ENCODE measurements around the gene ANKRD23. TPM values are rescaled to one million over a fixed set of nuclear protein-coding genes. Genes with fewer than 3 reads are reported as not detected.
"Not testable (repeated sequence)": the region's sequence is repeated elsewhere in the genome, so short reads cannot be mapped to it uniquely, and the experiment has no call there.

ANKRD23 gene
- total RNA-seq, 1 experiment from 2014 or later, result 2.5 TPM

DNA sequence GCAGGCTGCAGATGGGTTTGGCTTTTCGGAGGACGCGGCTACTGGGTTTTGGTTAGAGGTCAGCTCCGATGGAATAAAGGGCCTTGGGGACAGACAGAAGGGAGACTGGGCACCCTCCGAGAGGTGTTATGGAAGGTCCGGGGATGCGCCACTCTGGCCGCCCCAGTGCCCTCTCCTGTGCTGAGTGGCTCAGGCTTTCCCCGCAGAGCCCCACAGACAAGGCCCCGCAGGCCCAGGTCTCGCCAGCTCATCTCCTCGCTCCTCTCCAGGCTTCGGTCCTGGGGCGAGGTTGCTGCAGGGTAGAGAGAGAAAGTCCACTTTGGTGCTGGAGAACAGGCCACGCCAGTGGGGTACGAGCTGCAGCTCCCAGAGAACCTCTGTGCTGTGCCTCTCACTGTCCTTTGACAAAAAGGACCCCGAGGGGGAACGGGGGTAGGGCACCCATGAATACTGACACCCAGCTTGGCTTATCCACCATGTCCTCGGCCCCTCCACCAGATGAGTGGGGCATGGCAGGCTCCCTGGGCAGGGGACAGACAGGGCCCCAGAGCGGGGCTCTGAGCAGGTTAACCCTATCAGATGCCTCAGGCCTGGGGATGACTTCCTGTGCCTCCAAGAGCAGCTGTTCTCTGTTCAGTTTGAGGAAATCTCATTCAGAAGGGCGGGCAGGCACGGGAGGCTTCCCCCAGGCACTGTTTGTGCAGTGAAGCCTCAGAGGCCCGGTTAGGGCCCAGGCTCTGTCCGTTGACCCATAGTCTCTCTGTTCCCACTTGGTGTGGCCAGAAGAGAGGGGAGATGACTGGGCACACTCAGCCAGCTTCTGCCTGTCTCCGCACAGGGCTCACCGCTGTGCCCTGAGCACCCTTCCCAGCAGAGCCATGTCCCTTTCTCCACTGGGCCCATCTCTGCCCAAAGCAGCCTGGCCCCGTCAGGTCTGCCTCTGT is 43.5 kb downstream of the ANKRD23 start:
- Histone ChIP-seq H3K4me3 (ENCODE audit: insufficient read depth, low read depth, low read length) (no peak overlapping the region), H3K27me3 (ENCODE audit: control insufficient read depth, insufficient read depth, low read length) (no peaks in the 10 kb centered on the region), H3K36me3 (replicated peaks; ENCODE audit: control insufficient read depth, insufficient read depth, low read length) (no peaks in the 10 kb centered on the region)
- DNase-seq, result no peak

DNA sequence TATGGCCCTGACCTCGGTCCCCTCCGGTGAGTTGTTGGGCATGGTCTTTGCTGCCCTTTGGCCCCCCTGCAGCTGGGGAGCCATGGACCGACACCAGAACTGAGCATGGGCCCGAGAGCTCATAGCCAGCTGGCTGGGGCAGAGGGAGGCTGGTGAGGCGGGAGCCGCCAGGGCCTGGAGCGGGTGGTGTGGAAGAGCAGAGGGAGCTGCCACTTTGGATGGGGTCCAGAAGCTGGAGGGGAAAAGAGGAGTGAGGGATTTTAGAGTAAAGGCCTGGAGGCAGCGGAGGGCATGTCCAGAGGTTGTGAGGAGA is 44.2 kb downstream of the ANKRD23 start:
- Histone ChIP-seq H3K4me3 (ENCODE audit: insufficient read depth, low read depth, low read length) (no peak overlapping the region), H3K36me3 (replicated peaks; ENCODE audit: control insufficient read depth, insufficient read depth, low read length) (no peaks in the 10 kb centered on the region), H3K27me3 (ENCODE audit: control insufficient read depth, insufficient read depth, low read length) (no peaks in the 10 kb centered on the region)
- DNase-seq, result peak; percentile 28

- Histone ChIP-seq H3K36me3 (replicated peaks; ENCODE audit: control insufficient read depth, insufficient read depth, low read length) (no peaks in the 10 kb centered on the region), H3K27me3 (ENCODE audit: control insufficient read depth, insufficient read depth, low read length) (no peaks in the 10 kb centered on the region), H3K4me3 (ENCODE audit: insufficient read depth, low read depth, low read length) (no peak overlapping the region)
- peak; percentile 45 for DNase-seq
These were observed 44.8 kb downstream of the ANKRD23 start for GRCh38 chr2:96798733-96799622.

GRCh38 chr2:96797066-96797625 is 46.7 kb downstream of the ANKRD23 start:
- Histone ChIP-seq H3K36me3 (replicated peaks; ENCODE audit: control insufficient read depth, insufficient read depth, low read length) (no peaks in the 10 kb centered on the region), H3K4me3 (ENCODE audit: insufficient read depth, low read depth, low read length) (no peak overlapping the region), H3K27me3 (ENCODE audit: control insufficient read depth, insufficient read depth, low read length) (no peaks in the 10 kb centered on the region)
- DNase-seq, result peak; percentile 32

DNA sequence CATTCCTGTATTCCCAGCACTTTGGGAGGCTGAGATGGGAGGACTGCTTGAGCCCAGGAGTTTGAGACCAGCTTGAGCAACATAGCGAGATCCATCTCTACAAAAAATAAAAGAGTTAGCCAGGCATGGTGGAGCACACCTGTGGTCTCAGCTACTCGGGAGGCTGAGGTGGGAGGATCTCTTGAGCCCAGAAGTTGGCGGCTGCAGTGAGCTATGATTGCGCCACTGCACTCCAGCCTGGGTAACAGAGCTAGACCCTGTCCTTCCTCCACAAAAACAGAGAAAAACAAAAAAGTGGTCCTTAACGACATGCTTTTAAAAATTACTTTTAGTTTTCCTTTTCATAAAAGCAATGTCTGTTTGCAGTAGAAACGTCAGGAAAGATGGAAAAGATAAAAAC is 47.3 kb downstream of the ANKRD23 start:
- DNase-seq; H3K36me3 ChIP-seq (replicated peaks; ENCODE audit: control insufficient read depth, insufficient read depth, low read length); H3K4me3 ChIP-seq (ENCODE audit: insufficient read depth, low read depth, low read length); H3K27me3 ChIP-seq (ENCODE audit: control insufficient read depth, insufficient read depth, low read length): not testable (repeated sequence)

- Histone ChIP-seq H3K4me3 (ENCODE audit: insufficient read depth, low read depth, low read length) (no peak overlapping the region), H3K27me3 (ENCODE audit: control insufficient read depth, insufficient read depth, low read length) (no peaks in the 10 kb centered on the region), H3K36me3 (replicated peaks; ENCODE audit: control insufficient read depth, insufficient read depth, low read length) (no peaks in the 10 kb centered on the region)
- peak; percentile 56 for DNase-seq
These were observed 48.7 kb downstream of the ANKRD23 start for GRCh38 chr2:96795076-96795475.

- DNase-seq, result peak; percentile 28
- Histone ChIP-seq H3K36me3 (replicated peaks; ENCODE audit: control insufficient read depth, insufficient read depth, low read length) (no peaks in the 10 kb centered on the region), H3K4me3 (ENCODE audit: insufficient read depth, low read depth, low read length) (no peak overlapping the region)
These were observed 50.8 kb downstream of the ANKRD23 start for GRCh38 chr2:96792772-96793749.

GRCh38 chr2:96789245-96789617 is 54.6 kb downstream of the ANKRD23 start:
- H3K4me3 ChIP-seq (ENCODE audit: insufficient read depth, low read depth, low read length), result no peak overlapping the region
- DNase-seq, result no peak
- H3K36me3 ChIP-seq (replicated peaks; ENCODE audit: control insufficient read depth, insufficient read depth, low read length), result no peaks in the 10 kb centered on the region
- H3K27me3 ChIP-seq (ENCODE audit: control insufficient read depth, insufficient read depth, low read length), result no peaks in the 10 kb centered on the region

More at GRCh38 chr2:96792772-96793749, 50.8 kb downstream of the ANKRD23 start:
- no peaks in the 10 kb centered on the region for H3K27me3 ChIP-seq (ENCODE audit: control insufficient read depth, insufficient read depth, low read length)

DNA sequence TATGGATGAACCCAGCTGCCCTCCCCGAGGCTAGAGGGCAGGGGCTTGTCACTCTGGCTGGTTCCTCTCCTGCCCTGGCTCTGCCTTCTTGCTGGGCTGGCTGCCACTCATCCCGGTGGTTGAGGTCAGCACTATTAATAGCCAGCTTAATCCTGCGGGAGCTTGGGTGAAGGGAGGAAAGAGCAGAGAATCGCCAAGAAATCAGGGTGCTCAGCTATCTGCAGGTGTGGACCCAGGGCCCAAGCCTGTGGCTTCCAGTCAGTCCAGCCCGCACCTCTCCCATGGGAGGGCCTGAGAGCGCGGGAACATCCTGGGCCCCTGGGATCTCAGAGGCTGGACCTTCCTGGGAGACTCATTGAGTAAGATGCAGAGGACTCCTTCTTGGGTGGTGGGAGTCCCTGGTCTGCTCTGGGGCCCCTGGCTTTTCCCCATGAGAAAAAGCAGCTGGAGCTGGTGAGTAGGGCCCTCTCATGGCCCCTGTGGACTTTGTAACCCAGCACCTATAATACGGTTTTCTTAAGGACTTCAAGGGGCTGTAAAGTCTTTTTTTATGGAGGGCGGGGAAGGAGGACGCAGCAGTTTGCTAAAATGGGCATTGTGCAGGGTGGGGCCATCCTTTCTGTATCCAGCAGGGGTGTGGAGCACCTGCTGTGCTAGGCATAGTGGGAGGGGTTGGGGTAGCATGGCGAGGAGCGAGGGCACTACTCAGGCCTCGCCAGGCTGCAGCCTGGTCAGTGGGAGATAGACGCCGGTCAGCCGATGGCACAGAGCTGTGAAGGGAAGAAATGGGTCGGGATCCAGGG is 55.2 kb downstream of the ANKRD23 start:
- no peaks in the 10 kb centered on the region for H3K36me3 ChIP-seq (replicated peaks; ENCODE audit: control insufficient read depth, insufficient read depth, low read length)
- H3K27me3 ChIP-seq (ENCODE audit: control insufficient read depth, insufficient read depth, low read length), result no peaks in the 10 kb centered on the region
- H3K4me3 ChIP-seq (ENCODE audit: insufficient read depth, low read depth, low read length), result no peak overlapping the region
- DNase-seq, result peak; percentile 36

Other genes starting within 250 kb of the ANKRD23 start
- 32.3 and 33.5 TPM in 2 replicates for gene KANSL3, start 205.7 kb downstream of the ANKRD23 start, total RNA-seq (2014; rRNA removed; shearing (Covaris generic))
- gene FER1L5, start 201.3 kb downstream of the ANKRD23 start, total RNA-seq (2014; rRNA removed; shearing (Covaris generic)), result 0.07 and 0.24 TPM in 2 replicates
- gene LMAN2L, start 104.0 kb downstream of the ANKRD23 start, total RNA-seq (2014; rRNA removed; shearing (Covaris generic)), result 20.8 and 22.5 TPM in 2 replicates
- gene CNNM4, start 83.1 kb downstream of the ANKRD23 start, total RNA-seq (2014; rRNA removed; shearing (Covaris generic)), result 10.8 and 15.8 TPM in 2 replicates
- 13.8 and 19.3 TPM in 2 replicates for gene CNNM3, start 27.8 kb downstream of the ANKRD23 start, total RNA-seq (2014; rRNA removed; shearing (Covaris generic))
- gene ANKRD39, start 14.0 kb upstream of the ANKRD23 start, total RNA-seq (2014; rRNA removed; shearing (Covaris generic)), result 13.1 and 13.5 TPM in 2 replicates
- 89.1 and 100 TPM in 2 replicates for gene SEMA4C, start 26.1 kb upstream of the ANKRD23 start, total RNA-seq (2014; rRNA removed; shearing (Covaris generic))
- gene FAM178B, start 142.6 kb upstream of the ANKRD23 start, total RNA-seq (2014; rRNA removed; shearing (Covaris generic)), result 0.17 and 0.26 TPM in 2 replicates

Data from H7 (cell line).